Smooth muscle cell of the pulmonary artery (primary cell): Measurements from ENCODE around the gene SMIM11. TPM values are rescaled to one million over a fixed set of nuclear protein-coding genes. Genes with fewer than 3 reads are reported as not detected.

Experiments used
- total RNA-seq: library from RNA; depleted of rRNA; stranded (reverse); fragments of >200 nt; gene quantifications from 2 replicates; pipeline ENCODE4 v1.2.3, GENCODE V29; 2014

Gene SMIM11
- 8.1 and 13.5 TPM in 2 replicates for total RNA-seq

GRCh38 chr21:34374940-34375618 lies at the start of gene SMIM11:
Gene SMIM11 (plus strand): TSS chr21:34375507. CDS start chr21:34379505, 3,998 bp downstream.

GRCh38 chr21:34363733-34364132 lies 11.6 kb upstream of the SMIM11 start, which contains the start of gene KCNE2:
Gene KCNE2 (plus strand): TSS chr21:34364006. CDS start chr21:34370479, 6,473 bp downstream.

GRCh38 chr21:34423805-34424204 lies 48.5 kb downstream of the SMIM11 start, which contains the start of gene SMIM34:
Gene SMIM34 (minus strand): TSS chr21:34423951. CDS start chr21:34423839, 112 bp downstream.

Other genes starting within 250 kb of the SMIM11 start
- not detected in 2 replicates for gene KCNE2, start 11.5 kb upstream of the SMIM11 start, total RNA-seq
- 0.13 and 0.20 TPM in 2 replicates for gene SMIM34, start 48.4 kb downstream of the SMIM11 start, total RNA-seq
- gene KCNE1, start 136.7 kb downstream of the SMIM11 start, total RNA-seq, result 0.36 and 0.46 TPM in 2 replicates
- gene RCAN1, start 239.6 kb downstream of the SMIM11 start, total RNA-seq, result 275 and 438 TPM in 2 replicates